ENCODE measurements around the gene LCT.

The LCT gene

GRCh38 chr2:135741043-135741394 lies 96.0 kb downstream of the LCT start:
- no peak for DNase-seq

GRCh38 chr2:135740206-135740605 lies 96.8 kb downstream of the LCT start:
- no peak for DNase-seq
